CD4-positive, alpha-beta T cell treated with Interleukin-6 at 100 ng/mL for 8 hours (primary cell): ENCODE results near the gene FAM53B.

Source experiments
- DNase-seq: peaks from one replicate; pipeline ENCODE4 v3.0.0-alpha.2; 2020; ENCODE audit warnings: mixed read lengths, low spot score

The FAM53B gene

GRCh38 chr10:124728071-124728829 is 15.9 kb downstream of the FAM53B start:
- DNase-seq: no peak

GRCh38 chr10:124727361-124727960 is 16.7 kb downstream of the FAM53B start:
- DNase-seq: no peak

DNA sequence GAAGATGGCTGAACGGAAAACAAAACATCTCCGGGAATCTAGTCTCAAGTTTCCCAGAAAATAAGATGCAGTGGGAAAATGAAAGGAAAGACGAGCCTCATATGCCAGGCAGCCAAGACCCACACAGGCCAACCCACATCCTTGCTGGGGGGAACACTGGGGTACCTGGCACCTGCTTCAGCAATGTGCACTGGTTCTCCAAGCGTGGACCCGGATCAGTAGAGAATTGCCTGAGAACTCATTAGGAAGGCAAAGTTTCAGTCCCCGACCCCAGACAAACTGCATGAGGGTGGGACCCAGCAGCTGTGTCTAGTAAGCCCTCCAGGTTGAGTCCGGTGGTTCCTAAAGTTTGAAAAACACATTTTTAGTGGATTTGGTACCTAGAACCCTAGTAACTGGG is 18.4 kb downstream of the FAM53B start:
- DNase-seq: no peak

DNA sequence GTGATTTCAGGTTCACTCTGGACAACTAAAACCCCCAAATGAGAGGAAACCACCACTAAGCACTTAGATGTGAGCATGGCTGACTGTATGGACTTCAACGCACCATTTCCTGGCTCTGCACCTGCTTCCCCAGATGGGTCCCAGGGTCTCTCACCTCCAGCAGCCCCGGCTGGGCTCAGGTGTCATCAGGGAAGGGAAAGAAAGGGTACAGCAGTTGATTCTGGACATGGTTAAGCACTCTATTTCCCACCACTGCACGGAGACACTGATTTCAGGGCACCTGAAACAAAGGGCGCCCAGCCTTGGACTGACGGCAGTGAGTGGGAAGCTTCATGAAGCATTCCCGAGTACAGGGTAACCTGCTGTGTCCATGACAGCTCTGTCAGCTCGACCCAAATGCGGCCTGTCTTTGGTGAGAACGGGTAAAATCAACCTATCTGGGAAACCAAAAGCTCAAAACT is 19.0 kb downstream of the FAM53B start:
- no peak for DNase-seq

DNA sequence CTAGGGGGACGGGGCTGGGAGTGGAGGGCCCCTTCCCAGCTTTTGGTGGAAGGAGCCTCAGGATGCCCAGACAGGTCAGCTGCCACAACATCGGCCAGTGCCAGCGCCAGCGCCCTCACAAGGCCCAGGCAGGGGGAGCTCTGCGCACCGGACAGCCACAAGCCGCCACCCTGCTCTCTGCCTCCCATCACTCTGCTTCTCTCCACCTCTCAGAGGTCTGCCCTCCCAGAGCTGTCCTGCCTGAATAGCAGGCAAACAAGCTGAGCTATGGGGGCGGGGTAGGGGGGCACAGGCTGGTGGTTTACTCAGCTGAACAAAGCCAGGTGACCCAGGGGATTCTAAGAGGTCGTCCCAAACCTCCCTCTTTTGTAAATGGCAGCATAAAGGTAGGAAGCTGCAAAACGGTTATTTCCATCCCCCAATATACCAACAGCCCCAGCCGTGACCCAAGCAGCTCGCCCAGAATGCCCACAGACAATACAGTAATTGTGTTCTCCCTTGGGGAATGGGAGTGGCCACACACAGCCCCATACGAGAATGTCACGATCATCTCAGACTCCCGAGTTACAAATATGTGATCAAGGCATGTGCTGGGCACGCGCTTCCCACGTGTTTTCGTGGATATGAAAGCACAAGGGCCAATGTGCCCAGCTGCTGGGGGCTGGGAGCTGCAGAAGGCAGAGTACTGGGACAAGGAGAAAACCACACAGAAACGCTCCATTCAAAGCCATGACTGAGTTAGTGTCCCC is 19.7 kb downstream of the FAM53B start:
- DNase-seq: no peak

- DNase-seq: no peak
Observed at GRCh38 chr10:124723826-124724225, 20.4 kb downstream of the FAM53B start.

GRCh38 chr10:124722798-124723783 is 21.1 kb downstream of the FAM53B start:
- peak; percentile 47 for DNase-seq

DNA sequence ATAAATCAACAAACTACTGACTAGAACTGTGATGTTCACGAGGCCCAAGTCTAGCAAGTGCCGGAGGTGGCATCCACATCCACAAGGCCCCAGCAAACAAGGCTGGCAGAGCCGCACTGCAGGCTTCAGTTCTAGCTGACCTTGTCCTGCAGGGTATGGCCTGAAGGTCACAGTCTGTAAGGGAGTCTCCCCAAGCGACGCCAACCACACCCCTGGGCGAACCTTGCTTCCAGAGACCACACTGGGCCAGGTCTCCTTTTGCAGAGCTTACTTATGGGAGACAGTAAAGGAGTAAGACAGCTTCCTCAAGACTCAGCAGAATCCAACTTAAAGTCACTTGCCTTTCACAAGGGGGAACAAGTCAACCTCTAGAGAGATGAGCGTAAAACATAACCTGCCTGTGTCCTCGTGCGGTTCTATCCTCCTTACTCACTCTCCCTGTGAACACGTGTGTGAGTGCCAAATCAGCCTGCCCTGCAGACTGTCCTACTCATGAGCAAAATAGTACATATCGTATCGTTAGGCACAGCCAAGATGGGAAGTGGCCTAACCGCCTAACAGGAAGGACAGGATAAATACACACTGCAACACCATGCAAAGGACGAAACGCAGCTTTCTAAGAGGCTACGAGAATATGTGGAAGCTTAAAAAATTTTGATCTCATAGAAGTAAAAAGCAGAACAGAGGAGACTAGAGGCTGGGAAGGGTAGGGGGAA is 22.7 kb downstream of the FAM53B start:
- peak; percentile 24 for DNase-seq

GRCh38 chr10:124719213-124719851 is 24.8 kb downstream of the FAM53B start:
- DNase-seq: peak; percentile 84

DNA sequence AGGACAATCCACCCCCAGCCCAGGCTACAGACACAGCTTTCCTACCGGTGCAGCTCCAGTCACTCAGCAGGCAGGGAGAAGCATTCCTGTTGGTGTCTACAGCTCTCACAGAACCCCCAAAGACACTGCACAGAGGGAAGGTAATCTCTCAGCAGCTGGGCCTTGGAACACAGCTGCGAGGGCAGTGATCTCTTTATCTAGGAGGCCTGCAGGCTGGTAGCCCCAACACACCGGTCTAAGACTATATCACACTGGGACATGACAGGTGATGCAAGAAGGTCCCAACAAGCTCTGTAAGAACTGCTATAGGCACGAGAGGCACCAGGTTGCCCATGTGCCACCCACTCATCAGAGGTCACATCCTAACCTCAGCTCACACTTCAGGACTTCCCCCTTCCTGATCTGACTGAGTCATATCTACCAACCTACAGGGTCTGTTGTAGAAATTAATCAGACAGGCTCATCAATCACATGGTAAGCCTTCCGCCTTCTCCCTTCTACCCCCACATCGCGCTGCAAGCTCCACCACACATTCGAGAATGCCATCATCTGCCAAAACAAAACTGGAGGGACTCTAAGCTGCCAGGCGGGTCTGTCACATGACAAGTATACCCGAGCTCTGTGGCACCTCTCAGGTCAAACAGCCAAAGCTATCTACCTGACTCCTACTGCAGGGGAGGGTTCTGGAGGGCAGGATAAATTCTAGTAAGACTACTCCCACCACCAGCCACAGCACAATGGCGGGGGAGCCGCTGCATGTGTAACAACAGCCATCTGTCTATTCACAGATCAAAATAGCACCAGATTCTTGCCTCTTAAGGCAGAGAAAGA is 26.1 kb downstream of the FAM53B start:
- peak; percentile 90 for DNase-seq

DNA sequence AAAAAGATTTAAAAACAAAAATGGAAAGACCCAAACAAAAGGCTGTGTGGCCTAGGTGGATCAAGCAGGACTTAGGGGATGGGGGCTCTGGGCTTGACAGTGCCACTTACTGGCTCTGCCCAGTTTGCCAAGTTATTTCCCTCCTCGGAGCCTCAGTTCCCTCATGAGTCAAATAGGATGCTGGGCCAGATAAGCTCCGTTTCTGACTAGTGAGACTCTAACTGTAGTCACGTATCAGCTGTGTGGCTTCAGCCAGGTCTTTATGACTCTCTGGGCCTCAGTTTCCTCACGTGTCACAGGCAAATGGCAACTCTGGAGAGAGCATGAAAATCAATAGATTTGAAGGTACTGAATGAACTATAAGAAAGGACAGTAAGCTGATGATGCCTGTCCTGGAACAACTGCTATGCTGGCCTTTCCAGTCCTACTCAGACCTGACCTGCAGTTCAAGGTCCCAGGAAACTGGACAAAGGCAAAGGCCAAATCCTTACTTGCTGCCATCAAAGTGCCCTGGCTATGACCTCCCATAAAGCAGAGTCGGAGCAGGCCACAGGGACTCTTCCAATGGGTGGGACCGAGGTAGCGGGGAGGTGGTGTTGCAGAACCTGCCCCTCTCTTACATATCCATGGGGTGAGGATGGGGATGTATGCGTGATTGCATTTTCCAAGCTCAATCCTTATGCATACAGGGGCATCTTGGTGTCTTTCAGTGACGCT is 27.0 kb downstream of the FAM53B start:
- no peak for DNase-seq

DNA sequence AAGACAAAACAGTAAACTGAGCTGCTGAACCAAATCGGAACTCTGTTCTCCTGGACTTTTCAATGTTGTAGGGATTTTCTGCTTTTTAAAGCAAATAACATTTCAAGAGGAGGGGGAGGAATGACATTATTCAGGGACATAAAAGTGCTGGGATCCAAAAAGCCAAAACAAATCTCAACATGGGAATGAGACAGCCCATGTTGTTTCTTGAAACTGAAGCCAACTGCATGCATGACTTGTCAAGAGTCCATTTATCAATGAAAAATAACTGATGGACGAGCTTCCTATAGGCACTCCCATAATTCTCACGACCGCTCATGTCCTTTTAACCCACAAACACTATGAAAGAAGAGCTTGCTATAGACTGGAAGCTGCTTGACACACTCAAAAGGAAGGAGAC is 27.8 kb downstream of the FAM53B start:
- no peak for DNase-seq

DNA sequence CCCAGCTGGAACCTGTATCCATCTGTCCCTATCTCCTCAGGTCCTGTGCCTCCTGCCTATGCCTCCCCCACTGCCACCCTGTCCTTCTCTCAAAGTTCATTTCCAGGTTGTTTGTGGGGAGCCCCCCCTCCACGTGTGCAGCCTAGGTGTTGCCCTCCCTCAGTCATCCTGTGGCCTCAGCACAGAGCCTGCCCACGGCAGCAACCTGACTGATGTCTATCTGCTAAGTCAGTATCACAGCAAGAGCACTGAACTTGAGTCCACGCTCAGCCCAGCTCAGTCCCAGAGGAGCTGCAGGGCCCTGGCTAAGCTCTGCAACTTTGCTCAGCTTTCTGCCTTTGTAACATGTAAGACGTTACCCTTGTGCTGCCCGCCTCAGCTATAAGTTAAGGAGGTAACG is 28.7 kb downstream of the FAM53B start:
- no peak for DNase-seq

- DNase-seq: no peak
Observed at GRCh38 chr10:124713679-124714255, 30.4 kb downstream of the FAM53B start.

GRCh38 chr10:124712704-124713407 is 31.3 kb downstream of the FAM53B start:
- no peak for DNase-seq

DNA sequence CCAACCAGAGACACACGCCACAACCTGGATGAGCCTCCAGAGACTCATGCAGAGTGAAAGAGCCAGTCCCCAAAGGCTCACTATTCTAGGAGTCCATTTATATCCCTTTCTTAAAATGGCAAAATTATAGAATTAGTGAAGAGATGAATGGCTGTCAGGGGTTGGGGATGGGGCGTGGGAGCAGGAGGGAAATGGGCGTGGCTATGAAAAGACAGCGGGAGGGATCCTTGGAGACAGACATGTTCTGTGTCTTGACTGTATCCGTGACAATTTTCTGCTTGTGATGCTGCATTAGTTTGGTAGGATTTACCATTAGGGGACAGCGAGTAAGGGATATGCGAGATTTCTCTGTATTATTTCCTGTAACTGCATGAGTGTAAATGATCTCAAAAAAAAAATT is 33.0 kb downstream of the FAM53B start:
- DNase-seq: no peak

- no peak for DNase-seq
Observed at GRCh38 chr10:124710266-124710881, 33.8 kb downstream of the FAM53B start.

GRCh38 chr10:124709861-124710260 is 34.3 kb downstream of the FAM53B start:
- DNase-seq: no peak
